DMS79 (cell line): ENCODE data around the gene PDCD1LG2.
"Not testable (repeated sequence)": the region's sequence is repeated elsewhere in the genome, so short reads cannot be mapped to it uniquely, and the experiment has no call there.

Source experiments
- DNase-seq: peaks from one replicate; lab custom pipeline; 2025; lab: John Stamatoyannopoulos, UW

Gene PDCD1LG2

DNA sequence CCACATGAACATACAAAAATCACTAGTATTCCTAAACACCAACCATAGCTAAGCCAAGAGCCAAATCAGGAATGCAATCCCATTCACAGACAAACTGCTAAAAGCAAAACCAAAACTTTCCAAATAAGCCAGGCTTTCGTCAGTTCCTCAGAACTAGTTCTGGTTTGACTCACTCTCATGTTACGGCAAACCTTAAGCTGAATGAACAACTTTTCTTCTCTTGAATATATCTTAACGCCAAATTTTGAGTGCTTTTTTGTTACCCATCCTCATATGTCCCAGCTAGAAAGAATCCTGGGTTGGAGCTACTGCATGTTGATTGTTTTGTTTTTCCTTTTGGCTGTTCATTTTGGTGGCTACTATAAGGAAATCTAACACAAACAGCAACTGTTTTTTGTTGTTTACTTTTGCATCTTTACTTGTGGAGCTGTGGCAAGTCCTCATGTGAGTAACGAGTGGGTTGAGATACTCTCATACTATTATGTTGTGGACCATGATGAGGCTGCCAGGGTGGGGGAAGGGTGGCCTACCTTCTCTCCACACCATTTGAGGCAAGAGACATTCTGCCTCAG, at the start of gene PDCD1LG2:
PDCD1LG2 (plus strand) TSS at position 172 of the 572 bp plus-strand sequence. CDS start 12,016 bp downstream, outside the sequence.
- DNase-seq = no peak

DNA sequence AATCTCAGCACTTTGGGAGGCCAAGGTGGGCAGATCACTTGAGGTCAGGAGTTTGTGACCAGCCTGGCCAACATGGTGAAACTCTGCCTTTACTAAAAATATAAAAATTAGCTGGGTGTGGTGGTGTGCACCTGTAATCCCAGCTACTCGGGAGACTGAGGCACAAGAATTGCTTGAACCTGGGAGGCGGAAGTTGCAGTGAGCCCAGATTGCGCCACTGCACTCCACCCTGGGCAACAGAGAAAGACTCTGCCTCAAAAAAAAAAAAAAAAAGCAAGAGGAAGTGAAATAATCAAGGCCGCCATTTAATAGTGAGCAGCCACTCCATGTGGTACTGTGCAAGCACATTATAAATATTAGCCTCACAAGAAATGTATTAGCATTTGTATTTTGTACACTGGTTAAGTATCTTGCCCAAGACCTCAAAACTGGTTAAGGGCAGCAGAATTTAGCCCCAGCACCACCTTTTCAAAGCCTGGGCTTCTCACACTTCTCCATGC, 45.5 kb upstream of the PDCD1LG2 start:
- not testable (repeated sequence) for DNase-seq

DNA sequence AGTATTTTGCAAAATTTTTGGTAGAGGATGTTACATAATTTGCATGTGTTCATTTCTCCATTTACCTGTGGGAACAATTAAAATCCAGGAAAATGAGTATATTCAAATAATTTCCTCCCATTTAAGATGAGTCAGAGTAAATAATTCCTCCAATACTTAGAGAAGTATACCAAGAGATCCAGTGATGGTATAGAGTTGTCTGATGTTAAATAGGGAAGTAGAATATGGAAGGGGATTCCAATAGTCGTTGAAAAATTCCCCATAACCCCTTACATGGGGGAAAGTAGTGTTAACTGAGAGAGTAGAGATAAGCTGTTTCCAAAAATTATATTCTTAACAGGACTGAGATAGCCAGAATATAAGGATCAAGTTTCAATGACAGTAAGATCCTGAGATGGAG, 44.3 kb upstream of the PDCD1LG2 start:
- no peak for DNase-seq

DNA sequence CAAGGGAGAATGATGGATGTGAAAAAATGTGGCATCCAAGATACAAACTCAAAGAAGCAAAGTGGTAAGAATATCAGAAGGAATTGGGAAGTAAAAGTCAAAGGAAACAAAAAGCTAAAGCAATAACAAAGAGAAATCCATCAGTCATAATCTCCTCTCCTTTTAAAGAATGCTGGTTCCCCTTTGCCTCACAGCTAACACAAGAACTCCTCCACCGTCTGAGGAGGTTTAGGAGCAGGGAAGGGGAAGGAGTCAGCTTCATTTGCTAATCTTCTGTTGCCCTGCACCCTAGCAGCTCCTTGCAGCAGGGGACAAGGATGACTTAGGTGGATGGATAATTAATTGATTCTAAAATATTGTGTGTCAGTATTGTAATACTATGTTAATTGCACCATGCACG, 43.6 kb upstream of the PDCD1LG2 start:
- DNase-seq = no peak

DNA sequence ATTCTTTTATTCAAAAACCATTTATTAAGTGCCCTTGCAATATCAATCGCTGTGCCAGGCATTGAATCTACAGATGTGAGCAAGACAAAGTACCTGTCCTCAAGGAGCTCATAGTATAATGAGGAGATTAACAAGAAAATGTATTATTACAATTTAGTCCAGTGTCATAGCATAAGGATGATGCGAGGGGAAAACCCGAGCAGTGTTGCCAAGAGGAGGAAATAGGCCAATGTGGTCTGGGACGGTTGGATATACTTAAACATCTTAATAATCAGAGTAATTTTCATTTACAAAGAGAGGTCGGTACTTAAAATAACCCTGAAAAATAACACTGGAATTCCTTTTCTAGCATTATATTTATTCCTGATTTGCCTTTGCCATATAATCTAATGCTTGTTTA, 41.5 kb upstream of the PDCD1LG2 start:
- no peak for DNase-seq

DNA sequence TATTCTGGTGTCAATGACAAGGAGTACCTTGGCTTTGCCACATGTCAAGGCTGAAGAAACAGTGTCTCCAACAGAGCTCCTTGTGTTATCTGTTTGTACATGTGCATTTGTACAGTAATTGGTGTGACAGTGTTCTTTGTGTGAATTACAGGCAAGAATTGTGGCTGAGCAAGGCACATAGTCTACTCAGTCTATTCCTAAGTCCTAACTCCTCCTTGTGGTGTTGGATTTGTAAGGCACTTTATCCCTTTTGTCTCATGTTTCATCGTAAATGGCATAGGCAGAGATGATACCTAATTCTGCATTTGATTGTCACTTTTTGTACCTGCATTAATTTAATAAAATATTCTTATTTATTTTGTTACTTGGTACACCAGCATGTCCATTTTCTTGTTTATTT, 40.2 kb upstream of the PDCD1LG2 start:
- DNase-seq = no peak

DNA sequence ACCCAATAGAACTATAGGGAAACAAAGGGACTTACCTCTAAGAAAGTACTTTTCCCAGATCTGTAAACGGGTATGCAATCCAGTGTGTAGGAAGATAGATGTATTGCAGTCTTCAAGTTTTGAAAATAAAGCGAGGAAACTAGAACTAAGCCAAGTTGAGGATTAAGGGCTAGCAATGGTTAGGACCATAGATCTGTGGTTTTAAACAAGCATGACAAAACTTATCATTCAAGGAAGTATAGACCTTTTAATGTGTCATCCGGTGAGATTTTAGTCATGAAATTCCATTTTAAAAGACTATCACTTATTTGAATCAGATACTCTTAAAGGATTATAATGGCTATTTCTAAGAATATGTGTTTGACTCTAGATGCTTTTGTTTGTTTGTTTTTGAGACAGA, 39.5 kb upstream of the PDCD1LG2 start:
- DNase-seq = no peak

DNA sequence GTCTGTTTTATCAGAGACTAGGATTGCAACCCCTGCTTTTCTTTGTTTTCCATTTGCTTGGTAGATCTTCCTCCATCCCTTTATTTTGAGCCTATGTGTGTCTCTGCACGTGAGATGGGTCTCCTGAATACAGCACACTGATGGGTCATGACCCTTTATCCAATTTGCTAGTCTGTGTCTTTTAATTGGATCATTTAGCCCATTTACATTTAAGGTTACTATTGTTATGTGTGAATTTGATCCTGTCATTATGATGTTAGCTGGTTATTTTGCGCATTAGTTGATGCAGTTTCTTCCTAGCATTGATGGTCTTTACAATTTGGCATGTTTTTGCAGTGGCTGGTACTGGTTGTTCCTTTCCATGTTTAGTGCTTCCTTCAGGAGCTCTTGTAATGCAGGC, 34.7 kb upstream of the PDCD1LG2 start:
- not testable (repeated sequence) for DNase-seq

DNA sequence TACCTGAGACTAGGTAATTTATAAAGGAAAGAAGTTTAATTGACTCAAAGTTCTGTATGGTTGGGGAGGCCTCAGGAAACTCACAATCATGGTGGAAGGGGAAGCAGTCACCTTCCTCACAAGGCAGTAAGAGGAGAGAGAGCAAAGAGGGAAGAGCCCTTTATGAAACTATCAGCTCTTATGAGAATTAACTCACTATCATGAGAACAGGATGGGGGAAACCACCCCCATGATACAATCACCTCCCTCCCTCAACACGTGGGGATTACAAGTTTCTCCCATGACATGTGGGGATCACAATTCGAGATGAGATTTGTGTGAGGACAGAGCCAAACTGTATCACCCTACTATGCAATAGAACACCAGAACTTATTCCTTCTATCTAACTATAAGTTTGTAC, 32.1 kb upstream of the PDCD1LG2 start:
- no peak for DNase-seq

DNA sequence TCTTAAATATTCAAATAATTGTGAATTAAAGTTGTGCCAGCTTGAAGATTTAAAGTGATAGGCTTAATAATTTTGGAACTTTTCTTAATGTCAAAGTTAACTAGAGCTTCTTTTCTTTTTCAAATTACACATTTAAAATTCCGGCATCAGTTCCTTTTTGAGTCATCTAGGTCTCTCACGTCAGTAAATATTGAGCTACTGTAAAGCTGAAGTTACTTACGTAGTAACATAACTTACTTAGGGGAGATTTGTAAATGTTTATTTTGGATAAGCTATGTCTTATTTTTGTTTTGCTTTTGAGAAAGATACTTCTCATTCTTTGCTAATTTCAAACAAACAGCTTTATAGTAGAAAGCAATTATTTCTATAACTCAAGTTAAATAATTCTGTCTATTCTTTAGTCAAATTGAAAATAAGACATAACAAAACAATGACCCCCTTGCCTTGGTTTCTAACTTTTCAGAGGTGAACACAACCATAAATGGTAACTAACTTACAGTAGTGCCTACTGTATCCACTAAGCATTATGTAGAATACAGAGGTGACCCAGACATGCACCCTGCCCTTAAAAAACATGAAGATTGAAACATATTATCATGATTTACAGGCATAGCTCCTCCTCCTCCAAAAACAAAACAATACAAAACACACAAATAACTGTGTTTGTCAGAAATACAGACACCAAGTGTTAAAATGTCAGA, 30.2 kb upstream of the PDCD1LG2 start:
- no peak for DNase-seq

DNA sequence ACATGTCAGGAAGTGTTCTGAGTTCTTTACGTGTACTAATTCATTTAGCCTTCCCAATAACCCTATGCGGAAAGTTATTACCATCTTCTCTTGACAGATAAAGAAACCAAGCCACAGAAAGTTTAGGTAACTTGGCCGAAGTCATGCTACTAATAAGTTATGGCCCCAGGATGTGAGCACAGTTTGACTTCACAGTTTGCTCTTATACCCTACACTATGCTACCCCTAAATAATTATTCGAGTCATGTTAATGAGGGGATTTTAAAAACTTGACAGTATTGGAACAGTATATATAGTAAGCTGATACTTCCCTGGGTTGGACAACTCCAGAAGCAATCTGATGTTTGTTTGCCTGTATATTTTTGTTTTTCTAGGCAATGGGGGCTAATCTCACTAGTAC, 29.4 kb upstream of the PDCD1LG2 start:
- DNase-seq = no peak

DNA sequence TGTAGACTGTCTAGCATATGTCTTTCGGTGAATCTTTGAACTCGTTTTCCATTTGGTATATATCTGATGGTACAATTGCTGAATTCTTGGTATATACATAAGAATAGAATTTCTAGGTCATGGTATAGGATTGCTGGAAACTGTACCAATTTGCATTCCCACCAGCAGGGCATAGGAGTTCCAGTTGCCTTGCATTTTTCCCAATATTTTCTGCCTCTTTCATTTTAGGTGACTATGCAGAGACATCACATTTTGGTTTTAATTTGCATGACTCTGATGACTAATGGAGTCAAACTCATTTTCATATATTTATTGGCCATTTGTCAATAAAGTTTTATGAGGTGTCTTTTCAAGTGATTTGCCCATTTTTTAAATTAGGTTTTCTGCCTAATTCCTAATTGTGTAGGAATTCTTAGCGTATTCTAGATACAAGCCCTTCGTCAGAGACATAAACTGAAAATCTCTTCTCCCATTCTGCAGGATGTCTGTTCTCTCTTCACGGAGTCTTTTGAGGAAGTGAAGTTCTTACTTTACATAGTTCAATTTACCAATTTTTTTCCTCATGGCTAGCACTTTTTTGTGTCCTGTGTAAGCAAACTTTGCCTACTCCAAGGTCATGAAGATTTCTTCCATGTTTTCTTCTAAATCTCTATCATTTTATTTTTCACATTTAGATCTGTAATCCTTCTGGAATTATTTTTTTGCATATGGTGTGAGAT, 28.9 kb upstream of the PDCD1LG2 start:
- DNase-seq = no peak

DNA sequence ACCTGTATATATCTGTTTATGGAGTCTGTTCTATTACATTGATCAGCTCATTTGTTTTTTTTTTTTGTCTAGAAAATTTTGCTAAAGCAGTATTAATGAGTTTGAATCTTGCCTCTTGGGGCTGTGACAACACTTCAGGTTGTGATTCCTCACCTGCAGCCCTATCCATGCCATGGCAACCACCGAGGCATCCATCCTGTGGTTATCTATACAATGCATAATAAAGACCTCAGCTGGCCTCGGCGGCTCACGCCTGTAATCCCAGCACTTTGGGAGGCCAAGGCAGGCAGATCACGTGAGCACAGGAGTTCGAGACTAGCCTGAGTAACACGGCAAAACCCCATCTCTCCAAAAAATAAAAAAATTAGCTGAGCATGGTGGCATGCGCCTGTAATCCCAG, 28.1 kb upstream of the PDCD1LG2 start:
- DNase-seq = no peak

DNA sequence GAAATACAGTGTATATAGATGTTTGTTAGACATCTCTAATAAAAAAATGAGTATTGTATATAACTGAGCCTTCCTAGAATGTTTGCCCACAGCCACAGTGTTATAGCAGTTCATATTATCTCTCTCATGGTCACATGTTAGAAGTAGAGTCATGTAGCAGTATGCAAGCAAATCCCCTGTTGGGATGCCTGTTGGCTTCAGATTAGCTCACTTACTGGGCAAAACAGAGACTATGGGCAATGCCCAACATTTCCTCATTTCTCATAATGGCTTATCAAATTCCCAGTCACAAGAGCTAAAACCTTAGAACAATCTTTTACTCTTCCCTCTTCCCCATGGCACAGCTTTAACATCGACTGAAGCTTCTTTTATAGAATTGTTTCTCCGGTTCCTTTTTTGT, 27.0 kb upstream of the PDCD1LG2 start:
- no peak for DNase-seq

DNA sequence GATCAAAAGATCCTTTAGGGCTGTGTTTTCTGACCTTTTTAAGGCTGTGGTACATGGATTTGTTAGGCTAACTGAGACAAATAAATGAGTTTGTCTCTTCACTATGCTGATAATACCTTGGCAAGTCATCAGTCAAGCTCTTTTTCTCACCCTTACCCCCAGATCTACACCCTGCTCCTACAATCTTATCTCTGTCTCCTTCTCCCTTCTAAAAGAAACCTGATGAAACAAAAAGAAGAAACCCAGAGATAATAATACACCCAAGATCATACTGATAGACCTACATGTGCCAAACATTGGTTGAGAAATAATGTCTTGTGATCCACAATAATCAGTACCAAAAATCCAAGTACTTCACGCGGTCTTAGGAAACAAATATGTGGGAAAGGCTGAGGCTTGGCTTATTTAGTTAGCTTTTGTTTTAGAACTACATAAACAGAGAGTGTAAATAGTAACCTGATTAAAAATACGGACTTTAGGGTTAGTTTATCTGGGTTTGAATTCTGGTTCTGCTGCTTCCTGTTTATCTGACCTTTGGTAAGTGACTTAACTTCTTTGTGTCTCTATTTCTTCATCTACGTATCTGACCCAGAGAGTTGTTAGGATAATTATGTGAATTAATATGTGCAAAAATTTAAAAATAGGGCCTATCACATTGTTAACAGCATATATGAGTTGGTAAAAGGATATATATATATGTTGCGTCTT, 24.8 kb upstream of the PDCD1LG2 start:
- no peak for DNase-seq

DNA sequence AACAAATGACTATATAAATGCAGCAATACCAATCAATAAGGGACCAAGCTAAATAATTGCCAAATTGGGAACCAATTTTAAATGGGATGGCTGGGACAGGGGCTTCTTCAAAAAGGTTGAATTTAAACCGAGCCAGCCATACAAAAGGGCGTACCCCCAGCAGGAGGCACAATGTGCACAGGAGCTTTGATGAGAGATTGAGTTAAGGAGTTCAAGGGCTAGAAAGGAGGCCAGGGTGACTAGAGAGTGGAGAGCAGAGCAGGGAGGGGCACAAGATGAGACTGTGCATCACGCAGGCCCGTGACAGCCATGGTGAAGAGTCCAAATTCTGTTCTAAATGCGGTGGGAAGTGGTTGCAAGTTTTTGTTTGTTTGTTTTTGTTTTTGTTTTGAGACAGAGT, 23.3 kb upstream of the PDCD1LG2 start:
- no peak for DNase-seq

DNA sequence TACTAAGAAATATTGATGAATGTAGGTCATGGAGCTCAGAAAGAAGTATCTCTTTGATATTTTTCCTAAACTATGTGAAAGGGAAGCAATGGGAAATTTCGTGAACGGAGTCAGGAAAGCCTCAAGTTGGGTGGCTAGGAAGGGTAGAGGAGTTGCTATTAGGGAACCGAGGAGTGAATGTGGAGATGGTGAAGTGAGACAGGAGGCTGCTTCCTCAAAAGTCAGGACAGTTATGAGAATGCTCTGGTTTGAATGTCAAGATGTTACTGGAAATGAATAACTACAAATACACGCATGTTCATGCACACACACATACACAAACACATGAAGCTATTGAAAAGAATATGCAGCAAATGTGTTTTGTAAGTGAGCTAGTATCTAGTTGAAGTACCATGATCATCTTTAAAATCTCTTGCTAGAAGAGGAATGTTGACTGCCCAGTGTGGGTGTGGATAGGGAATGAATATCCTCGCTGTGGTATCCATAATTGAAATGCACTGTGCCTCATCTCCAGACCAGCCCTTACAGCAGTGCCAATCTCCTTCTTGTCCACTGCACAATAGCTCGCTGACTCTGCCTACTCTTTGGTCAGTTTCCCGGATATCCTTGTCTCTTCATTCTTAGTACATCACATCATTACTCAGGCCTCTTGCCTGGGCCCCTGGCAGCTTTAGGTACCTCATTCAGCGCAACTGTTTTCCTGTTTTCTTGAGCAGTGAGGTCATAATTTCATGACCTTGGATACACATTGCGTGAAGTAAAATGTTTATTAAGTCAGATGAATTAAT, 21.9 kb upstream of the PDCD1LG2 start:
- DNase-seq = no peak

DNA sequence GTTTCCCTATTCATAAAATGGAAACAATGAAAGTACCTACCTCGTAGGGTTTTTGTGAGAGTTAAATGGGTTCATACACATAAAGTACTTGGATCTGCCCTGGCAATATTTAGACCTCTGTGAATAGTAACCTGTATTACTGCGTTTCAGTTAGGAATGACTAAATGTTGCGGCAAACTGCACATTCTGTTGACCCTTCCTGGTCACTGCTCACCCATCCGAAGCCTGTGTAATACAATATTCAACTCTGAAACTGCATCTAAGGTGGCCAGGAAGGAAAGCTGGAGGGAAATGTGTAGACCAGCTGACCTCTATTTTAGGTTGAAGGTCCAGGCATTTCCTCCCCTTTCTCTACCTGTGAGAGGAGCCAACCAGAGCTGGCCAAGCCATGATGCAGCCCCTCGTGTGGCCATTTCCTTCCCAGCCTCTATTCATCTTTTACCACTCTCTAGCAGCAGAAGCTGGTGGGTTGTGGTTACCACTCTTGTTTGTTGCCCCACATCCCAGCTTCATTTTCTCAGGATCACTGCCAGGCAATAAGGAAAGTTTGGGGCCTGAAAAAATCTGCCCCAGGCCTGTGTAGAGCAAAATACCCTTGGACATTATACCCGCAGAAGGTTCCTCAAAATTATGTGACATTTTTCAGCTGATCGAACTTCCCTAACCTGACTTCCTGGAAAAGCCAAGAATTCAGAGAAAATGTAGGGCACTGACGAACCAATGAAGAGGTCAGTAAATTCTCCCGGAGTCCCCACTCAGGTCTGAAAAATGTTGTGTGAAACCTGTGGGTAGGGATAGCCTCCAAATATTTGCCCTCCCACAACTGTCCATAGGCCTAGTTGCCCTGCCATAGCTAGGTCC, 20.5 kb upstream of the PDCD1LG2 start:
- DNase-seq = no peak

DNA sequence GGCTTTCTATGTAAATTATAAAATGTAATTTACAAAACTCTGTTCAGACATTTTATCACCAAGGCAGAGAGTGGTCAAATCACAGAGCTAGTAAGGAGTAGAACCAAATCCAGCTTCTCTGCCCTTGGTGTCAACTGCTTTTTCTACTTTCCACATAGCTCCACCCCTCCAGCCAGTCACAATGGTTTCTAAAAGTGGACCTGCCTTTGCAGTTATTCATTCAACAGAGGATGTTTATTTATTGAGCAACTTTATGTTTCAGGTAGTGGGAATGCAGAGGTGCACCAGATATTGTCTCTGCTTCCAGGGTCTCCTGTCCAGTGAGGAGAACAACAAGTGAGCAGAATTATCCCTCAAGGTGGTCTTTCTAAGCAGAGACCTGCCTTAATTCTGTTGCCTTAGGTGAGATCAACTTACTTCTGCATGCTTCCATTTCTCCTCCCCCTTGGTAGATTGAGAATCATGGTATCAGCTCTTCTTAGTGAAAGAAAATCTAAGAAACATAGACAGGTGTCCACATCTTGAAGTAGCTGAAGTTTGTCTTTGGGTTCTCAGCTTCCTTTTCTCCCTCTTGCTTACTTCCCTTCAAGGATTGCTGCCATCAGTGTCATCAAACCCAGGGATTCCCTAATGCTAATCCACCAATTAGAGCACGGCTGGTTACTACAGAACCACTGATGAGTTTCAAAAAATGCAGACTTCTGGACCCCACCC, 17.2 kb upstream of the PDCD1LG2 start:
- no peak for DNase-seq
